Naive thymus-derived CD4-positive, alpha-beta T cell (primary cell): ENCODE measurements around the gene GPR4. TPM values are rescaled to one million over a fixed set of nuclear protein-coding genes. Genes with fewer than 3 reads are reported as not detected.

Experiments
- ATAC-seq: fragments of 150-1000 bp; cut with Tn5 transposase; 2 replicates; pipeline ENCODE4 v1.10.0; 2021; ENCODE audit warnings: mild to moderate bottlenecking, moderate library complexity
- CTCF ChIA-PET: fragments of 350-600 bp; sonication (Branson Sonifier 250); formaldehyde crosslinking; loops from one replicate; lab custom pipeline; 2021; ENCODE audit warnings: antibody characterized with exemption; lab: Charles Lee
- POLR2A ChIA-PET: fragments of 350-600 bp; sonication (Branson Sonifier 250); formaldehyde crosslinking; loops from one replicate; lab custom pipeline; 2021; ENCODE audit warnings: antibody characterized with exemption, inconsistent platforms; lab: Charles Lee
- DNase-seq, 9 donors: peaks; one replicate each; pipeline versions ENCODE4 v3.0.0 to v3.0.0-alpha.2; 2020 to 2022; ENCODE audit warnings: mixed read lengths in 1 of 9
- H3K27ac ChIP-seq: one replicate; pipeline ENCODE4 v1.7.0; 2013; ENCODE audit warnings: mild to moderate bottlenecking, low read depth, low read length, moderate library complexity
- H3K27me3 ChIP-seq, 2 donors: one replicate each; pipeline ENCODE4 v1.7.0; 2013; ENCODE audit warnings: low read length in 2 of 2, mild to moderate bottlenecking in 2 of 2, moderate library complexity in 2 of 2; ENCODE audit not compliant: control insufficient read depth in 2 of 2, insufficient read depth in 2 of 2
- H3K36me3 ChIP-seq, 3 experiments: 1 replicate in 2 of 3; 2 replicates in 1 of 3; pipeline ENCODE4 v1.7.0; 2013; ENCODE audit warnings: low read length in 3 of 3, mild to moderate bottlenecking in 3 of 3, moderate library complexity in 1 of 3; ENCODE audit not compliant: insufficient read depth in 3 of 3, control insufficient read depth in 2 of 3
- H3K4me1 ChIP-seq, 2 donors: one replicate each; pipeline ENCODE4 v1.7.0; 2013; ENCODE audit warnings: low read length in 2 of 2, mild to moderate bottlenecking in 2 of 2, moderate library complexity in 1 of 2; ENCODE audit not compliant: control insufficient read depth in 2 of 2, insufficient read depth in 2 of 2
- H3K4me3 ChIP-seq: 2 replicates; pipeline ENCODE4 v1.7.0; 2013; ENCODE audit warnings: mild to moderate bottlenecking, low read length
- H3K9me3 ChIP-seq, 3 experiments: 1 replicate in 2 of 3; 2 replicates in 1 of 3; pipeline ENCODE4 v1.7.0; 2013; ENCODE audit warnings: low read length in 3 of 3; ENCODE audit not compliant: control insufficient read depth in 2 of 3
- H3K27ac Mint-ChIP-seq, 9 donors: one replicate each; pipeline ENCODE4 v1.8.0; 2020 to 2022; ENCODE audit warnings: mixed read lengths in 9 of 9, mild to moderate bottlenecking in 8 of 9, moderate library complexity in 5 of 9, inconsistent platforms in 2 of 9
- H3K27me3 Mint-ChIP-seq, 5 donors: one replicate each; pipeline ENCODE4 v1.8.0; 2021 to 2022; ENCODE audit warnings: mixed read lengths in 5 of 5, mild to moderate bottlenecking in 1 of 5
- H3K36me3 Mint-ChIP-seq, 5 donors: one replicate each; pipeline ENCODE4 v1.8.0; 2020 to 2022; ENCODE audit warnings: mixed read lengths in 5 of 5, mild to moderate bottlenecking in 3 of 5, inconsistent platforms in 1 of 5
- H3K4me1 Mint-ChIP-seq, 7 donors: one replicate each; pipeline ENCODE4 v1.8.0; 2020 to 2022; ENCODE audit warnings: mixed read lengths in 7 of 7, mild to moderate bottlenecking in 3 of 7, inconsistent platforms in 1 of 7
- H3K4me3 Mint-ChIP-seq, 10 donors: one replicate each; pipeline ENCODE4 v1.8.0; 2020 to 2022; ENCODE audit warnings: mild to moderate bottlenecking in 10 of 10, mixed read lengths in 10 of 10, moderate library complexity in 6 of 10, inconsistent platforms in 2 of 10
- H3K9me3 Mint-ChIP-seq, 11 donors: one replicate each; pipeline ENCODE4 v1.8.0; 2020 to 2022; ENCODE audit warnings: mixed read lengths in 11 of 11, mild to moderate bottlenecking in 4 of 11, inconsistent platforms in 1 of 11, moderate library complexity in 1 of 11
- intact Hi-C, 2 donors: fragments of 100-400 bp; cut with micrococcal nuclease; formaldehyde crosslinking; loops; one replicate each; pipeline ENCODE4 v1.15.1; 2023
- polyA plus RNA-seq, 2 donors: library from polyadenylated mRNA; unstranded; fragments of 300-500 nt; fragmentation: Illumina TruSeq; gene quantifications; one replicate each; pipeline ENCODE4 v1.2.3, GENCODE V29; 2021
- total RNA-seq, 6 experiments: library from RNA in 5 of 6; stranded (reverse) in 5 of 6; gene quantifications; 1 replicate in 5 of 6; 2 replicates in 1 of 6; pipeline ENCODE4 v1.2.3 and lab custom pipeline; 2021 to 2026

The GPR4 gene
- total and polyA plus RNA-seq, 7 experiments from 2014 or later: not detected

DNA sequence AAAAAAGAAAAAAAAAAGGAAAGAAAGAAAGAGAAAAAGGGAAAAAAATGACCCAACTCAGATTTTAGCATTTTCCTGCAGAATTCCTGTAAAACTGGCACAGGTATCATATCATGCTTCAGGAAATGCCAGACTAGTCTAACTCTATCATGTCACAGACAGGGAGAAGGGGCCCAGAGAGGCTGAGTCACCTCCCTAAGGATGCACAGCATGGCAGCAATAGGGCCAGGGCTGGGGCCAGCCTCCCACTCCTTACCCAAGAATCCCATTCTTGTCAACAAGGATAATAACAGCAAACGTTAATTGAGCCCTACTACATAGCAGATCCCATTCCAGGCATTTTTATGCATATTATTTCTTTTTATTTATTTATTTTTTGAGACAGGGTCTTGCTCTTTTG is 8.5 kb downstream of the GPR4 start:
- CTCF ChIA-PET: interaction anchor here (0.7 kb wide), 1 partner anchor 50 kb away, joined by 4 read pairs; no protein-coding TSS in a partner anchor
- no peaks in the 10 kb centered on the region for H3K36me3 ChIP-seq
- H3K4me3 Mint-ChIP-seq: no peak overlapping the region
- DNase-seq (no peak), ATAC-seq (no peak)
- H3K27me3 Mint-ChIP-seq: peaks cover 47 to 78% (median 65%) of the 10 kb centered on the region in 5 donors
- intact Hi-C loops: no loop called here
- H3K9me3 ChIP-seq: no peaks in the 10 kb centered on the region
- peaks cover 0 to 5% of the 10 kb centered on the region in 2 donors for H3K27me3 ChIP-seq
- no peak overlapping the region for H3K4me3 ChIP-seq
- POLR2A ChIA-PET: no interaction called here
- peaks cover 8 to 20% (median 11%) of the 10 kb centered on the region in 7 donors for H3K4me1 Mint-ChIP-seq
- peaks cover 0 to 2% (median 0%) of the 10 kb centered on the region in 11 donors for H3K9me3 Mint-ChIP-seq
- H3K27ac ChIP-seq: no peak overlapping the region
- H3K4me1 ChIP-seq: peaks cover 0 to 5% of the 10 kb centered on the region in 2 donors
- H3K36me3 Mint-ChIP-seq: peaks cover 0 to 6% (median 0%) of the 10 kb centered on the region in 5 donors
- H3K27ac Mint-ChIP-seq: no peak overlapping the region

DNA sequence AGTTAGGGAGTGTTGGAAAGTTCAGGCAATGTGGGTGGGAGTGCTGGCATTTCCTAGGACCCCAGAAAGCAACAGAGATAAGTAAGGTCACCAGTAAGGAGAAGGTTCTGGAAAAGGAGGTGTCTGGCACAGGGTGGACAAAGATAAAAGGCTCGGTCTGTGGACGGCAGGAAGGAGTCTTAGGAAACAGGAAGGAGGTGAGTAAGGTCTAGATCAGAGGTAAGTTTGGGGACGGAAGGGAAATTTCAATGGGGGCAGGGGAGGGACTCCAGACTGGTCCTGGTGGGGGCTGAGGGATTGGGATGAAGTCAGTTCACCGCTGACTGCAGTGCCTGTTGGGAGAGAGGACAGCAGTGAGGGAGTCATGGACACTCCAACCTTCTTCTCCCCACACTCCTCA is 9.6 kb downstream of the GPR4 start:
- Histone ChIP-seq H3K27ac (no peak overlapping the region), H3K4me3 (no peak overlapping the region), H3K4me1 (no peaks in the 10 kb centered on the region), H3K27me3 (no peaks in the 10 kb centered on the region), H3K36me3 (no peaks in the 10 kb centered on the region), H3K9me3 (no peaks in the 10 kb centered on the region)
- Mint-ChIP-seq H3K27me3 (peaks cover 36 to 66% (median 54%) of the 10 kb centered on the region in 5 donors), H3K36me3 (peaks cover 0 to 6% (median 0%) of the 10 kb centered on the region in 5 donors), H3K4me1 (peaks cover 0 to 14% (median 4%) of the 10 kb centered on the region in 7 donors), H3K9me3 (peaks cover 0 to 2% (median 0%) of the 10 kb centered on the region in 11 donors), H3K27ac (peak overlapping the region in 1 of 9 donors; percentile 23), H3K4me3 (no peak overlapping the region)
- ChIA-PET CTCF (no interaction called here), POLR2A (no interaction called here)
- DNase-seq (no peak), ATAC-seq (no peak)
- intact Hi-C loops: no loop called here

GRCh38 chr19:45591638-45592005 is 10.4 kb downstream of the GPR4 start:
- Mint-ChIP-seq H3K4me3 (no peak overlapping the region), H3K27ac (no peak overlapping the region), H3K4me1 (peaks cover 0 to 14% (median 4%) of the 10 kb centered on the region in 7 donors), H3K9me3 (peaks cover 0 to under 1% (median 0%) of the 10 kb centered on the region in 11 donors), H3K36me3 (peaks cover 0 to 6% (median 0%) of the 10 kb centered on the region in 5 donors), H3K27me3 (peaks cover 29 to 59% (median 48%) of the 10 kb centered on the region in 5 donors)
- no peaks in the 10 kb centered on the region for H3K4me1 ChIP-seq
- no peak overlapping the region for H3K27ac ChIP-seq
- ATAC-seq (no peak), DNase-seq (no peak)
- H3K4me3 ChIP-seq: no peak overlapping the region
- H3K9me3 ChIP-seq: no peaks in the 10 kb centered on the region
- H3K27me3 ChIP-seq: no peaks in the 10 kb centered on the region
- CTCF ChIA-PET: no interaction called here
- H3K36me3 ChIP-seq: no peaks in the 10 kb centered on the region
- POLR2A ChIA-PET: no interaction called here
- intact Hi-C loops: loop anchor here in 1 of 2 donors (1.0 kb wide), 1 partner anchor 52 kb away; no protein-coding TSS in a partner anchor

- peak; percentile 60 for ATAC-seq
- H3K36me3 Mint-ChIP-seq: peaks cover 0 to 6% (median 0%) of the 10 kb centered on the region in 5 donors
- DNase-seq: peak in 3 of 9 donors; percentile 21 to 49 (median 26)
- POLR2A ChIA-PET: no interaction called here
- H3K27ac ChIP-seq: no peak overlapping the region
- H3K4me1 Mint-ChIP-seq: peaks cover 0 to 14% (median 4%) of the 10 kb centered on the region in 7 donors
- CTCF ChIA-PET: no interaction called here
- H3K4me3 ChIP-seq: no peak overlapping the region
- no peaks in the 10 kb centered on the region for H3K4me1 ChIP-seq
- no peaks in the 10 kb centered on the region for H3K27me3 ChIP-seq
- H3K9me3 Mint-ChIP-seq: no peaks in the 10 kb centered on the region
- H3K27me3 Mint-ChIP-seq: peaks cover 24 to 54% (median 43%) of the 10 kb centered on the region in 5 donors
- H3K36me3 ChIP-seq: no peaks in the 10 kb centered on the region
- H3K27ac Mint-ChIP-seq: no peak overlapping the region
- H3K4me3 Mint-ChIP-seq: peak overlapping the region in 1 of 10 donors; percentile 45
- intact Hi-C loops: loop anchor here in 1 of 2 donors (1.0 kb wide), 1 partner anchor 52 kb away; no protein-coding TSS in a partner anchor
- H3K9me3 ChIP-seq: no peaks in the 10 kb centered on the region
Observed at GRCh38 chr19:45591004-45591637, 10.9 kb downstream of the GPR4 start.

DNA sequence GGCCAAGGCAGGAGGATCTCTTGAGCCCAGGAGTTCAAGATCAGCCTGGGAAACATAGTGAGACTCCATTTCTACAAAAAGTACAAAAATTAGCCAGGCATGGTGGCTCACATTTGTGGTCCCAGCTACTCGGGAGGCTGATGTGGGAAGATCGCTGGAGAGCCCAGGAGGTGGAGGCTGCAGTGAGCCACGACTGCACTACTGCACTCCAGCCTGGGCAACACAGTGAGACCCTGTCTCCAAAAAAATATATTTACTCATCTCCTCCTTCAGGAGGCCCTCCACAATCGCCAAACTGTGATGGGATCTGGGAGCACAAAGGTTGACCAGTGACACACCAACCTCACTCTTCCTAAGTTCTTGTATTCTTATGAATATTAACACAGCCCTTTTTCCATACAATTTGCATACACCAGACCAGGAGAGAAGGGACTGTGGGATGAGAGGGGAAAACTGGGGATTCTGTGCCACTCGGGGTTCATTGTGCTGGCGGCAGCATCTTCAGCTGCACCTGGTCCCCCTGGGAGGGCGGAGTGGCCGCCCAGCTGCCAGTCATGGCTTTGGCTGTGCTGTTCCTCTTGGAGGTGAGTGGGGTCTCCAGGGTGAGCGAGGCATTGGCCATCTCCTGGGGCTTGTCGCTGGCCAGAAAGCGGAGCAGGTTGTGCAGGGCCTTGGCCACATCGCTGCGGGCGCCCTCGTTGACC is 11.6 kb downstream of the GPR4 start:
- CTCF ChIA-PET: no interaction called here
- POLR2A ChIA-PET: no interaction called here
- peaks cover 0 to 14% (median 4%) of the 10 kb centered on the region in 7 donors for H3K4me1 Mint-ChIP-seq
- H3K4me3 Mint-ChIP-seq: no peak overlapping the region
- DNase-seq (no peak), ATAC-seq (no peak)
- no peak overlapping the region for H3K4me3 ChIP-seq
- peaks cover under 1 to 2% of the 10 kb centered on the region in 2 donors for H3K4me1 ChIP-seq
- no peak overlapping the region for H3K27ac Mint-ChIP-seq
- no peaks in the 10 kb centered on the region for H3K9me3 ChIP-seq
- H3K27ac ChIP-seq: no peak overlapping the region
- intact Hi-C loops: loop anchor here in 1 of 2 donors (1.0 kb wide), 1 partner anchor 53 kb away; no protein-coding TSS in a partner anchor
- H3K36me3 ChIP-seq: no peaks in the 10 kb centered on the region
- no peaks in the 10 kb centered on the region for H3K27me3 ChIP-seq
- H3K36me3 Mint-ChIP-seq: peaks cover 0 to 6% (median 0%) of the 10 kb centered on the region in 5 donors
- no peaks in the 10 kb centered on the region for H3K9me3 Mint-ChIP-seq
- peaks cover 17 to 47% (median 36%) of the 10 kb centered on the region in 5 donors for H3K27me3 Mint-ChIP-seq

- no peak for ATAC-seq
- Histone ChIP-seq H3K27me3 (no peaks in the 10 kb centered on the region), H3K27ac (no peak overlapping the region), H3K36me3 (no peaks in the 10 kb centered on the region), H3K4me1 (peaks cover 6% of the 10 kb centered on the region in 2 donors), H3K4me3 (no peak overlapping the region), H3K9me3 (no peaks in the 10 kb centered on the region)
- no peaks in the 10 kb centered on the region for H3K9me3 Mint-ChIP-seq
- H3K36me3 Mint-ChIP-seq: peaks cover 0 to 6% (median 0%) of the 10 kb centered on the region in 5 donors
- ChIA-PET CTCF (no interaction called here), POLR2A (no interaction called here)
- peaks cover 15 to 45% (median 34%) of the 10 kb centered on the region in 5 donors for H3K27me3 Mint-ChIP-seq
- intact Hi-C loops: no loop called here
- no peak for DNase-seq
- H3K27ac Mint-ChIP-seq: peak overlapping the region in 1 of 9 donors; percentile 19
- peaks cover 0 to 21% (median 6%) of the 10 kb centered on the region in 7 donors for H3K4me1 Mint-ChIP-seq
- no peak overlapping the region for H3K4me3 Mint-ChIP-seq
Observed at GRCh38 chr19:45589768-45590167, 12.2 kb downstream of the GPR4 start.
